D721Med (cell line): ENCODE data around the gene IMP3.

ENCODE experiments used
- DNase-seq: peaks from one replicate; pipeline ENCODE4 v3.0.0; 2011; ENCODE audit warnings: low spot score; ENCODE audit not compliant: insufficient read length
- FAIRE-seq: peaks from 2 replicates; lab custom pipeline; 2011; peaks lifted over from hg19 to GRCh38; lab: Jason Lieb, UNC
- TF ChIP-seq, protein P1 (sequence below): IDR thresholded peaks from 2 replicates; pipeline ENCODE4 v1.5.1; 2012; ENCODE audit warnings: mild to moderate bottlenecking, control low read depth; ENCODE audit not compliant: insufficient read depth; ENCODE audit errors: missing control alignments

The IMP3 gene

DNA sequence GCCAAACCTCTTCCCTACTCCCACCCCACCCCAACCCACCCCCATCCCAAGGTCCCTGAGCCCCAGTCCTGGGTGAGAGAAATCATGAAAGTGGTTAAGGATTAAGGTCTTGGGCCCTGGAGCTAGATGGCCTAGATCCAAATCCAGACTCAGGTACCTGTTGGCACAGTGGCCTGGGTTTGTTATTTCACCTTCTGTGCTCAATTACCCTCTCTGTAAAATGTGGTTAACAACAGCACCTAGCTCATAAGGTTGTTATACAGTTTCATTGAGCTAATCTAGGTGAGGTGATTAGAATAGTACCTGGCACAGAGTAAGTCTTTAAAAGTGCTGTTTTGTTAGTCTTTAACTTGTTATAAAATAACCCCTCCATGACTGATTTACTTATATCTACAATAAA is 8.1 kb downstream of the IMP3 start:
- FAIRE-seq (no peak), DNase-seq (no peak)
- TF ChIP-seq, protein P1, sequence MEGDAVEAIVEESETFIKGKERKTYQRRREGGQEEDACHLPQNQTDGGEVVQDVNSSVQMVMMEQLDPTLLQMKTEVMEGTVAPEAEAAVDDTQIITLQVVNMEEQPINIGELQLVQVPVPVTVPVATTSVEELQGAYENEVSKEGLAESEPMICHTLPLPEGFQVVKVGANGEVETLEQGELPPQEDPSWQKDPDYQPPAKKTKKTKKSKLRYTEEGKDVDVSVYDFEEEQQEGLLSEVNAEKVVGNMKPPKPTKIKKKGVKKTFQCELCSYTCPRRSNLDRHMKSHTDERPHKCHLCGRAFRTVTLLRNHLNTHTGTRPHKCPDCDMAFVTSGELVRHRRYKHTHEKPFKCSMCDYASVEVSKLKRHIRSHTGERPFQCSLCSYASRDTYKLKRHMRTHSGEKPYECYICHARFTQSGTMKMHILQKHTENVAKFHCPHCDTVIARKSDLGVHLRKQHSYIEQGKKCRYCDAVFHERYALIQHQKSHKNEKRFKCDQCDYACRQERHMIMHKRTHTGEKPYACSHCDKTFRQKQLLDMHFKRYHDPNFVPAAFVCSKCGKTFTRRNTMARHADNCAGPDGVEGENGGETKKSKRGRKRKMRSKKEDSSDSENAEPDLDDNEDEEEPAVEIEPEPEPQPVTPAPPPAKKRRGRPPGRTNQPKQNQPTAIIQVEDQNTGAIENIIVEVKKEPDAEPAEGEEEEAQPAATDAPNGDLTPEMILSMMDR: no peak

GRCh38 chr15:75625542-75626347 is 14.3 kb downstream of the IMP3 start, which contains the start of gene SNUPN:
Gene SNUPN (minus strand): TSS chr15:75625725. CDS start chr15:75621051, 4,674 bp downstream.
- FAIRE-seq: no peak
- peak; percentile 89 for DNase-seq
- TF ChIP-seq, protein P1: no peak

GRCh38 chr15:75622505-75622904 is 17.5 kb downstream of the IMP3 start:
- FAIRE-seq: no peak
- DNase-seq: no peak
- TF ChIP-seq, protein P1: no peak

- no peak for FAIRE-seq
- no peak for DNase-seq
- TF ChIP-seq, protein P1: no peak
Observed at GRCh38 chr15:75620841-75621391, 19.1 kb downstream of the IMP3 start.

- FAIRE-seq (no peak), DNase-seq (no peak)
- TF ChIP-seq, protein P1: no peak
Observed at GRCh38 chr15:75620058-75620820, 19.8 kb downstream of the IMP3 start.

- TF ChIP-seq, protein P1: no peak
- FAIRE-seq: no peak
- no peak for DNase-seq
Observed at GRCh38 chr15:75616766-75617165, 23.3 kb downstream of the IMP3 start.
